ENCODE measurements around the gene TRIP13.

- TF ChIP-seq CTCF (conservative IDR thresholded peaks at IDR 0.05; ENCODE audit: low read depth, low read length): no peak
- no peak for TF ChIP-seq EZH2 (IDR thresholded peaks at IDR 0.05; ENCODE audit: low read length, unreplicated experiment)
- no peak for TF ChIP-seq EZH2phosphoT487 (IDR thresholded peaks at IDR 0.05; ENCODE audit: borderline replicate concordance, low read length)
Measured at GRCh38 chr5:920321-920720, 27.6 kb downstream of the TRIP13 start.

All from PC-3 (cell line).